ENCODE measurements around the gene TEP1. TPM values are rescaled to one million over a fixed set of nuclear protein-coding genes. Genes with fewer than 3 reads are reported as not detected.

TEP1 gene
- total RNA-seq, 2 donors from 2014 or later = 36.1 to 38.7 TPM

DNA sequence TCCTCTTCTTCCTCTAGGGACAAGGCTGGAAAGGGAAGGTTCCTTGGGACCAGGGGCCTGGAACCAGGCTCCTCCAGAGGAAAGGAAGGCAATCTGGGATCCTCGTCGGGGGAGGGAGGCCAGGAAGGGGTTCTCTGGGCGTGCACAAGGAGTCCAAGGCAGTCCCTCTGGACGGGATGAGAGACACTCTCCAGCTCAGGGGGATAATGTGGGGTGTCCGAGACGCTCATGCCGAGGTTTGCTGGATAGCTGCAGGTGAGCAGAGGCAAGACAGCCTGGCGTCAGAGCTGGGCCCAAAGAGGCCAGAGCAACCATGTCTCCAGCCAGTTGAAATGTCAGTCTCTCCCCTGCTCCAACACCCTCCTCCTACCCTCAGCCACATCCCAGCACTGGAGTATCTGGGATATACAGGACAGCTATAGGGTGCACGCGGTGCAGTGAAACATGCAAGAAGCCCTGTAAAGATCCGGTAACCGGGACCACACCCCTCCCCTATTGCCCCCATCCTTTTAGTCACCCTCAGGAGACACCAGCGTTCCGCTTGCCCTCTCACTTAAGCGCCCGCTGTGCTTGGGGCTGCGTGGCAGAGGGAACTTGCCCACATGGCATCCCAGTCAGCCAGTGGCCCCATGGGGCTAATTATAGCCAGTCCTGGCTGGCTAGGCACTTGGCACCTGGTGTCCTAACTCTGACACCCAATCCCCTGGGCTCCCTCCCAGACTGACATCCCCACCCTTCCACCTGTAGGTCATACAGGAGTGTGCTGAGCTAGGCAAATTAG lies 22.5 kb upstream of the TEP1 start, which contains the start of gene KLHL33:
Gene KLHL33, minus strand, starts transcription at position 585 of the 781 bp plus-strand sequence. Its CDS starts 355 bp downstream, at position 230.
- intact Hi-C loops (cut with DNase I) = no loop called here
- DNase-seq (ENCODE audit: low spot score) = no peak

DNA sequence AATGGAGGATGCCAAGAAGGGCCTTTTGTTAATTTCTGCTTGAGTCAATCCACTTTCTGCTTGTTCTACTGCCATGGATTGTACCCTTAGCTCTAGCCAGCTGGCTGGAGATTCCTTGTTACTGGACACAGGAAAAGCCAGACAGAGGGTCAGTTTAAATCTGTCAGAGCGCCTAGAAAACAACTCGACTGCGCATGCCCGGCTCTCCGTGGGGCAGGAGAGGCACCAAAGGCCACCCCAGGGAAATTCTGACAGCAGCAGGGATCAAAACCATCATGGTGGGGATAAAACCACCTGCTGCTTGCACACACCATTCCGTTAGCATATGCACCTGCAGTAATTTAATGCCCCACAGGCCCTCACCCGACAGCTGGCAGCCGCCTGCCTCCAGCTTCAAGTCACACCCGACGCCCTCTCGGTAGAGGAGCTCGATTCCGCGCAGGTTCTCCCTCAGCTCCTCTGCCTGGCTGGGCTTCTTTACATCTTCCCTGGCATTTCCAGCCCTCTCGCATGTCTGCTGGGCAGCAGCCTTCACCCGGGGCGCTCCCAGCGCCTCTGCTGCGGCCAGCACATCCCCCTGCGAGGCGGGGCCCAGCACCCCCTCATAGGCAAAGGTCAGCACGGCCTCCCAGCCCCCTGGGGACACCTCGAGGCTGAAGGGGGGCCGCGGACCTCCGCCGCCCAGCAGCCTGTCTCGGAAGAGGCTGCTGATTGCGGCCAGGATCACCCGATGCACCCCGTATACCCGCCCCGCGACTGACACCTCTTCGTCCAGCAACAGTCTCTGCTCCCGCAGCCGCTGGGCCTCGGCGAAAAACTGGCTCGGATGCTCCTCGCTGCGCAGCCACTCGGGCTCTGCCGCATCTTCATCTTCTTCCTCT lies 21.6 kb upstream of the TEP1 start:
- DNase-seq (ENCODE audit: low spot score) = peak; percentile 91
- intact Hi-C loops (cut with DNase I) = no loop called here

DNA sequence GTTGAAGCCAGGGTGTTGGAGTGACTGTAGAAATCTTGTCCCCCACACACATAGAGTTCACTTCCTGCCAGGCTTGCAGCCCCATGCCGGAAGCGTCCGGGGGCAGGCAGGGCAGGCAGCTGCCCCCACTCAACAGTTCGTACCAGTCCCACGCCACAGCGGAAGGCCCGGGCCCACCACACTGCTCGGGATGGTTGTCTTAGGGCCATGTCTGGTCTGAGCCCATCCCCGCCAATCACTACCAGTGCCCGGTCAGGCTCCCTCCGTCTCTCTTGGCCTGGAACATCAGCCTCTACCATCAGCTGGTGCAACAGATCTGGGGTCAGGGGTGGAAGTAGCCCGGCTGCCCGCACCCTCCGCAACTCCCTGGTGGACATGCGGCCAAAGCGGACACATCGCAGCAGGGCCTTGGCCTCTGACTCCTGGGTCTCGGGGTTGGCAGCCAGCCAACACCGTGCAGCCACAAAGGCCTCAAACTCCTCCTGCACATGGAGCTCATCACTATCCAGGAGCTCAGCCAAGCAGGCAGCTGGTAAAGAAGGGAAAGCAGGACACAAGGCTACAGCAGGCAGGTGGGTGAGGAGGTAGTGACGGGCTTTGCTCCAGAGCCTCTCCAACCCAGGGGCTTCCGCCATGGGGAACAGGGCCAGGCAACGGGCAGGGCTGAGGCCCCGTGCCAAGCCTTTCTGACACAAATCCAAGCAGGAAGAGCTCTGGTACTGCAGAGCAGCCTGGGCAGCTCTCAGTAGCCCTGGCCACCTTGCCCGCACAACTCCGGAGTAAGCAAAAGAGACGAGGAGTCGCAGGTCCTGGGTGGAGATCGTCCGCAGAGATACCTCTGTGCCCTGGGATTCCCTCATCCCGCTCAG lies 16.7 kb upstream of the TEP1 start:
- no peak for DNase-seq (ENCODE audit: low spot score)
- intact Hi-C loops (cut with DNase I) = no loop called here

DNA sequence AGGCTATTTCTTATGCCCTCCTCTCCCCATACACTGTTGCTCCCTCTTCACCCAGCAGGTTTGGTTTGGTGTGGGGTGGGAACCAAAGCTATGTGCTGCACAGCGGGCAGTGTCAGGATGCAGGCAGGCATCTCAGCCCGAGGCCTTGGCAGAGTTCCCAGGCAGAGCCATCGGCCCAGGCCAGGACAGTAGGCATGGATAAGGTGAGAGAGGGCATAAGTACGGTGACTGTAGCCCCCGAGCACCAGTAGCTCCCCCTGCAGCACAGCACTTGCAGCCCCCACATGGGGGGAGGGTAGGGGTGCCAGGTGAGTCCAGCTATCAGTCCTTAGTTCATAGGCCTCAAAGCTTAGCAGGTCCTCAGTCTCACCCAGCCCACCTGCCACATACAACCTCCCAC lies 15.5 kb upstream of the TEP1 start:
- no peak for DNase-seq (ENCODE audit: low spot score)
- intact Hi-C loops (cut with DNase I) = no loop called here

DNA sequence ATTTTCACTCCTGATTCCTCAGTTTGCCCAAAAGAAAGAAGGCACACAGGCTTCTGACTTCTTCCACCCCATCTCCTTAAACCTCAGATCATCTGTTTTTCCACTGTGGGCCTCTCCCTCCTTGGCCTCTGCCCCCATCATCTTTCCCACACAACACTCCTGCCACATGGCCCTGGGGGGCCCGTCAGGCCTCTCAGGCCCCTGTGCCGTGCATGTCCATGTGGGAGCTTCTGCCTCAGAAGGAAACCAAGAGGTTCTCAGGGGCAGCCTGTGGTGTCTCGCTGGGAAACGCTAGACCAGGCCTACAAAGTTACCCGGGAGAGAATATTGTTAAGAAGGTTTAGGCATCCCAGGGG lies 14.7 kb upstream of the TEP1 start:
- intact Hi-C loops (cut with DNase I) = no loop called here
- no peak for DNase-seq (ENCODE audit: low spot score)

DNA sequence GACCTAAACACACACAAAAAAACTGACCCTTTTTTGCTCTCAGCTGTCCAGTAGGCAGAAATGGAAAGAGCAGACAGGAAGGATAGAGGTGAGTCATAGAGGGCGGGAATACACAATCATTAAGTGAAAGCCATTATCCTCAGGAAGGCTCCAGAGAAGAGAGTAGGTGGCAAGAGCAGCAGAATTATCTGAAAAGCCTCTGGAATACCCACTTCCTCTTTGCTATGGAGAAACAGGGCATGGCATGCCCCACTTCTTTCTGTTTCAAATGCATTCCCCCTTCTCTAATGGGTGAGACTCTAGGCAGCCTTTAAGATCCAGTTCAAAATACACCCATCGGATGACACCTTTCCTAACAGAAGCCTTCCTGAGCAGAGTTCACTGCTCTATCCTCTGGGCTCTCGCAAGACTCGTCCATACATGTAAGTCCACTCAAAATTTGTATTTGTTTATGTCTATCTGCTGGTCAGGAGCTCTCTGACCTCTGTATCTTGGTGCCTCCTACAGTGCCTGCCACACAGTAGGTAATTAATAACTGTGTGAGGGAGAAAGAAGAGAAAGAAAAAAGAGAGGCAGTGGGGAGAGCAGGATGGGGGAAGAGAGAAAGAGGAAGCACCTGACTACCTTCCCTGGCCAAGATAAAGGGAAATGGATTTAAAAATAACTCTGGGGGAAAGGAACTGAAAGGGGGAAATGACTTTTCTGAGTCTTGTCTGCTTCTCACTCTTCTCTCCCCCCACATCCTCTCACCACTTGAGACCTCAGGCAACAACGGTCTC lies 14.1 kb upstream of the TEP1 start:
- intact Hi-C loops (cut with DNase I) = no loop called here
- no peak for DNase-seq (ENCODE audit: low spot score)

DNA sequence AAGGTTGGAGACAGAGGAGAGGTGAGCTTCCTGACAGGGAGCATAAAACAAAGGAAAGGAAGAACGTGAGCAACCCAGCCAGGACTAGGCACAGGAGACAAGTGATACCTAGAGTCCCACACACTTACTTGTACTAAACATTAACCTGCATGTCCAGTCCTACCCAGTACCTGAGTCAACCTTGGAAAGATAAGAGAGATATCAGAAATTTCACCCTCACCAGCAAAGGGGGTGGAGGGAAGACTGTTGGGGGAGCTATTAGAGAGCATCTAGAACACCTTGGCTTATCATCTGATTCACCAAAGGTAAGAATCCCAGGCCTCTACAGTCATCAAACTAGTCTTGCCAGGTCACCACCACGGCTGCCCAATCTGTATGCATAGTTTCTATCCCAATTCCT lies 11.6 kb upstream of the TEP1 start:
- DNase-seq (ENCODE audit: low spot score) = no peak
- intact Hi-C loops (cut with DNase I) = no loop called here

DNA sequence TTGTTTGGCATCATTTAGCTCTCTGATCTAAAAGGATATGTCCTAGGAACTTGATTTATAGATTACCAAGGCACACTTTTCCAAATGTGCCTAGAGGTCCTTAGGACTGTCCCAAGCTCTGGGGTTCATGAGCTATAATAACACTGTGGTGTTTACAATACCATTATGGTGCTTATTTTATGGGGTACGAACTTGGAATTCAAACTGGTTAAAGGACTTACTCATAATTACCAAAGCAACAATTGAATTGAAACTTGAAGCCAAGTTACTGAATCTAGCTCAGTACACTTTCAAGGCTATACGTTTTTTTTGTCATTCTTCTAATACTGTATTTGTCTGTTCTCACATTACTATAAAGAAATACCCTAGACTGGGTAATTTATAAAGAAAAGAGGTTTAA lies 9.6 kb upstream of the TEP1 start:
- no peak for DNase-seq (ENCODE audit: low spot score)
- intact Hi-C loops (cut with DNase I) = no loop called here

DNA sequence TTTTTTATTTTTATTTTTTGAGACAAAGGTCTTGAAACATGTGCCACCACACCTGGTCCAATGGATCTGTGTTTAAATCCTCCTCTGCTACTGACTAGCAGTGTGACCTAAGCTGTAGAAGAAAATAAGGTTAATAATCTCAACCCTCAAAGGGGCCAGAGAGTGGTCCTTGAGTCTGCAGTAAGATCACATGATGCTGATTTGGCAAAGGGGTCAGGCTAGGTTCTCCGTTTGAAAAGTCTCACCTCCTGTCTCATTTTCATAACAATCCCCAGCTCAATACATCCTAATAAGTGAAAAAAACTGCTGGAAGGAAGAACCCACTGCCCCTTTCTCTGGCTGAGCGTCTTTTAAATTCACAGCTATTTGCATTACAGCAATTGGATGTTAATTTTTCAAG lies 8.0 kb upstream of the TEP1 start:
- intact Hi-C loops (cut with DNase I) = loop anchor here in 1 of 2 donors (1.0 kb wide), 1 partner anchor 20 kb away; no protein-coding TSS in a partner anchor
- no peak for DNase-seq (ENCODE audit: low spot score)

DNA sequence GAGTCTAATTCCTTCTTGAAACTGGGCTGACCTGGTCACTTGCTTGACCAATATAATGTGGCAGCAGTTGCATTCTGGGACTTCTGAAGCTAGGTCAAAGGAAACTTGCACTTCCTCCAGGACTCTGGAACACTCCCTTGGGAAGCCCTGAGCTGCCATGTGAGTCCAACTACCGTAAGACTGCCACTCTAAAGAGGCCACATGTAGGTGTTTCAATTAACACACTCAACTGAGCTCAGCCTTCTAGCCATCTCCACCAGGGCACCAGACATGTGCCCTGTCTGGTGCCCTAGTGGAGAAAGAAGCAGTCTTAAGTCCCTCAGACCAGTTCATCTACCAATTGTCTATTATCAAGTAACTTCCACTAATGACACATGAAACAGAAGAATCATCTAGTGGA lies 6.1 kb upstream of the TEP1 start:
- no peak for DNase-seq (ENCODE audit: low spot score)
- intact Hi-C loops (cut with DNase I) = no loop called here

DNA sequence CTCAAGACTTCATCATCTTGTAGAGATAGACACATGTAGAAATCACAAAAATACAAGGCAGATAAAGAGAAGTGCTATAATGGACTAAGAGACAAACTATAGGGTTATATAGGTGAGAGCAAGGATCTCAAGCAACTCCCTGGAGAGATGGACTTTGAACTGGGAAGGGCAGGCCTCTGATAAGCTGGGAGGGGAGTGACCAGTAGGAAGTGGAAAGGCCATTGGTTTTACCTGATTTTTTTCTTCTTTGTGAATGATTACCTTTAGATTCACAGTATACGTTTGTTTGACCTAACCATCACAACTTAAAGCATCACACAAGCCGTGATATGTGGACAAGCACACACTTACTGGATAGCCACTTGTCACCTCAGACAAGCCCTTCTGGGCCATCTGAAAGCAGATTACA lies 5.2 kb upstream of the TEP1 start:
- intact Hi-C loops (cut with DNase I) = no loop called here

DNA sequence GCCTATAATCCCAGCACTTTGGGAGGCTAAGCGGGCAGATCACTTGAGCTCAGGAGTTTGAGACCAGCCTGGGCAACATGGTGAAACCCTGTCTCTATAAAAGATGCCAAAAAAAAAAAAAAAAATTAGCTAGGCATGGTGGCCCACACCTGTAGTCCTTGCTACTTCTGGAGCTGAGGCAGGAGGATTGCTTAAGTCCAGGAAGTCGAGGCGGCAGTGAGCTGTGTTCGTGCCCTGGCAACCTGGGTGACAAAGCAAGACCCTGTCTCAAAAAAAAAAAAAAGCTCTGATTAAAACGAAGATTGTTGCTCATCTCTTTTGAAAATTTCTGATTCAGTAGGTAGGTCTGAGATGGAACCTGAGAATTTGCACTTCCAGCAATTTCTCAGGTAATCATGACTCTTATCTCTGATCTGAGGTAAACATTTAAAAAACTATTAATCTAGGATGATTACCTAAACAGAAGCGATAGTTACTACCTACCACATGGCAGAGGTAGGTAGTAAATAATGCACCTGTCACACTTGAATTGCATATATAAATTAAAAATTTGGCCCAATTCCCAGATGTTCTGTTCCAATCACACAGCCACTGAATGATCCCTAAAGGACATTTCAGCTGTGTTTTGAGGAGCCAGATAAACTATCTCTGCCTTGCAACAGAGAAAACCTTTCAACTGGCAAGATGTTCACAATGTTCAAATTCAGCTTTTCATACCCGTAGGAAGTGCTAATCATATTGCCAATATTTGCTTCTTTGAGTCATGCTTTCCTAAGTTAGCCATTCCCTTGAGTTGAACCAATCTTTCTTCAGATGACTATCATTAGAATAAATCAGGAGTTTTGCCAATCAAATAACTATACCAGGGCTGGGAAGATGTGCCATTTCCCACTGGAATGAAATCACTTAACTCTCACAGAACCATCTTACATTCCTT lies 4.2 kb upstream of the TEP1 start:
- no peak for DNase-seq (ENCODE audit: low spot score)

More for the DNA sequence above, 5.2 kb upstream of the TEP1 start:
- no peak for DNase-seq (ENCODE audit: low spot score)

DNA sequence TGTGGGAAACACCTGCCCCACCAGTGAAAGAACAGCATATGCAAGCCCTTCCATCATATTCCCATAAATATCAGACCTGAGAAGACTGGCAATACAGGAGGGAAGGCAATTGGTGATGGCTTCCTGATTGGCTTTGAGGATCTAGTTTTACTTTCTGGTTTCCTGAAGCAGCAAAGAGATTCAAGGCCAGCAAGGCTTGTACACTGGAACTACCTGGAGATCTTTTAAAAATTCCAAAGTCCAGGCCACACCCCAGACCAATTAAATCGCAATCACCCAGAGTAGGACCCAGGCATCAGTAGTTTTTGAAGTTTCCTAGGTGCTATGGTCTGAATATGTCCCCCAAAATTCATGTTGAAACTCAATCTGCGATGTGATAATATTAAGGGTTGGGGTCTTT lies 2.9 kb upstream of the TEP1 start:
- DNase-seq (ENCODE audit: low spot score) = no peak
- intact Hi-C loops (cut with DNase I) = no loop called here

More for the DNA sequence above, 4.2 kb upstream of the TEP1 start:
- intact Hi-C loops (cut with DNase I) = no loop called here

DNA sequence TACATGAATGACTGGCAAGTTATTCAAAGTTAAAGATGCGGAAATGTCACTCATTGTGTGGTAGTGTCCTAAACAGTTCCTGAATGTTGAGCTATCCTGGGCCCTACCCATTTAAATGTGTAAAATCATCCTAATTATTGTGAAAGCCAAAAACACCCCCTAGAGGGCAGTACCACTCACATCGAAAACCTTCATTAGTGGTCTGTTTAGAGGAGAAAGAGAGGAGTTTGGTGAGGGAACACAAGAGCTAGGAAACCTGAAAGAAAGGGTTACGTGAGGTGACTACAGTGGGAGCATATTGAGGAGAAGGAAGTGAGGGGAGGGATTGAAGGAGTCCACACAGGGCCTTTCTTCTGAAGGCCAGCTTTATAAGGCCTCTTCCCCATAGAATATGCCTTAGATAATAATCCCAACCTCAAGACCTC lies 2.5 kb upstream of the TEP1 start:
- intact Hi-C loops (cut with DNase I) = no loop called here
- no peak for DNase-seq (ENCODE audit: low spot score)

DNA sequence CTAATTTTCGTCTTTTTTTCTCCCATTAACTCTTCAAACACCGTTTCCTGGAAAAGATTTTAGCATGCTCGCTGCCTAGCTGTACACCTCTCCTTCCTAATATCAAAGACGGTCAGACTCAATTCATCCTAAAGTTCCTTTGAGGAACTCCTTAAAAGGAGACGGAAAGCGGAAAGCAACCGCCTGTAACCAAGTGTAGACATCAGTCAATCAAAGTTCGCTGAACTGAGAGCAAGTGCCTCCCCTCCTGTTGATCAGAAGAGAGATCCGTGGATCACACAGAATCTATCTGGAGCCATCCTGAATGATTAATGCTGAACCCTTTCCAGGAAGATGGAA lies 412 bp upstream of the TEP1 start:
- intact Hi-C loops (cut with DNase I) = loop anchor here in 1 of 2 donors (5.0 kb wide), 2 partner anchors 199 to 269 kb away; partner anchors contain the start of gene RNASE4
- DNase-seq (ENCODE audit: low spot score) = no peak

DNA sequence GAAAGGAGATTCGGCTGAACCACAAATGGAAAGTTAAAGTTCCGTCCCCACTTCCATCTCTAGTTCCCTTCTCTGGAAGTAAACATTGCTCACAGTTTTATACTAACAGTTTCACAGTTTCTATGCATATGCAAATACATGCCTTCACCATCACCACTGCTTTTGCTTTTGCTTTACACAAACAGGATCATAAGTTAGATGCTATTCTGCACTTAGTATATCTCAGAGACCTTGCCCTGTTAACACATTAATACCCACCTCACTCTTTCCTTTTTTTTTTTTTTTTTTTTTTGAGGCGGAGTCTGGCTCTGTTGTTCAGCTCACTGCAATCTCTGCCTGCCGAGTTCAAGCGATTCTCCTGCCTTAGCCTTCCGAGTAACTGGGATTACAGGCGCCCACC lies 890 bp downstream of the TEP1 start:
- intact Hi-C loops (cut with DNase I) = loop anchor here in 1 of 2 donors (5.0 kb wide), 2 partner anchors 200 to 270 kb away; partner anchors contain the start of gene RNASE4
- no peak for DNase-seq (ENCODE audit: low spot score)

DNA sequence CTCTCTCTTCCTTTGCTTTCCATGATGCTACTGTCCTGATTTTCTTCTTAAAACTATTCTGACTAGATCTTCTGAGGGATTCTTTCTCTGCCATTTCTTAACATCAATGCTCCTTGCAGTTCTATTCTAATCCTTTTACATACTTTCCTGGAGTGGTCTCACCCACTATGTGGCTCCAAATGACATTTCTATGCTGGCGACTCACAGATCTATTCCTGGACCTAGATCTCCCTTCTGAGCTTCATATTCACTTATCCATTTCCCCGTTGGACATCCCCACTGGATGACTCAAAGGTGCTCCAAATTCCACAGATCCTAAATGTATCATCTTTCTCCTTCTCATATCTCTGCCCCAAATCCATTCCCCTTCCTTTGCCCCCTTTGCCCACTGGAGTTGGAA lies 4.1 kb downstream of the TEP1 start:
- DNase-seq (ENCODE audit: low spot score) = no peak
- intact Hi-C loops (cut with DNase I) = no loop called here

DNA sequence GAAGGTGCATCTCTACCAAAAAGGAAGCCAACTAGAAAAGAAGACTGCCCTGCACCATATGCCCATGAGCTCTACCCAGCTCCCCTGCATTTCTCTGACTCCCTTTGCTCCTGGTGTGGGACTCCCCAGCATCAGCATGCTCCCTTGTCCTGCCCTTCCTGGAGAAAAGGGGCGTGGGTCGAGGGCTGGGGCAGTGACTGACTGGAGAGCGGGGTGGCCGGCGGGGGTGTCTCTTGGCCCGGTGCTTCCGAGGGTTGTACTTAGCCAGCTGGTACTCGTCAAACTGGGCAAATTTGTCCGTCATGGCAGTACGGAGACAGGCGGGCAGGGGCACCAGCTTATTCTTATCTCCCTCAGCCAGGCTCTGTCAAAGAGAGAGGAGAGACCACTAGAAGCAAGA lies 9.8 kb downstream of the TEP1 start:
- intact Hi-C loops (cut with DNase I) = loop anchor here in 1 of 2 donors (5.0 kb wide), 1 partner anchor 129 kb away; no protein-coding TSS in a partner anchor
- DNase-seq (ENCODE audit: low spot score) = no peak

Measured in posterior vena cava (tissue), 2 donors.